ENCODE results near the gene ANO5.

ANO5 gene

DNA sequence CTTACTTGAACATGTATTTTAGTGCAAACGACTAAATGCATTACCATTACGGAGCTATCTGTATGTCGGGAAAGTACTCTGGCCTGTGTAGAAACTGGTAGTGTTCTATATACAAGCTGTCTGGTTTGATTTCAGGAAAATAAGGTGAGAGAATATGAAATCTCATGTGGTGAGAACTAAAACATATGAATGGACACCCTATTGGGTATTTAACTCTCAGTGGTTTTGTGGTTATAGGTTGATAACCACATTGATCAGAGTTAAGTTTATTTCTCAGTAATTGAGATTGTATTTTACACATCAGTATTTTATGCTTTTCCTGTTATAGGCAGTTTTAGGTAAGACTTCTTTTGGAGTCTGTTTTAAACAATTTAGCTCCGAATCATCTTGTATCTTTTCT, 10.4 kb downstream of the ANO5 start:
- H3K9ac ChIP-seq (ENCODE audit: low read depth, low read length) = no peak overlapping the region
- no peak overlapping the region for H3K4me2 ChIP-seq (ENCODE audit: low read length)
- no peaks in the 10 kb centered on the region for H3K27me3 ChIP-seq (ENCODE audit: control insufficient read depth, insufficient read depth, low read length)
- H3K4me3 ChIP-seq (ENCODE audit: low read length) = no peak overlapping the region
- no peaks in the 10 kb centered on the region for H3K4me1 ChIP-seq (ENCODE audit: control insufficient read depth, insufficient read depth, low read length)
- no peaks in the 10 kb centered on the region for H3K9me3 ChIP-seq (replicated peaks; ENCODE audit: low read length)
- H3K36me3 ChIP-seq (ENCODE audit: insufficient read depth, low read length) = no peaks in the 10 kb centered on the region

DNA sequence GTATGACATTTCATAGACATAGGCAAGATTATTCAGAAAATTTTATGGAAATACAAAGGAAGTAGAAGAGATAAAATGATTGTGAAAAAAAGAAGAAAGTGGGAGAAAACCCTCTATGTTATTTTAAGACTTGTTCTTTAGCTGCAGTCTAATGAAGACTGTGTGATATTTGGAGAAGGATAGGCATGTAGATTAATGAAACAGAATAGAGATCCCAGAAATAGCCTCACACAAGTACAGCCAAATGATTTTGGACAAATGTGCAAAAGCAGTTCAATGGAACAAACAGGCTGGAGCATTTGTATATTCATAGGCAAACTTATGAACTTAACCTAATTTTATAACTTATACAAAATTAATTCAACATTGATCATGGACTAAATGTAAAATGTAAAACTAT, 14.3 kb downstream of the ANO5 start:
- H3K4me2 ChIP-seq (ENCODE audit: low read length) = no peak overlapping the region
- no peaks in the 10 kb centered on the region for H3K9me3 ChIP-seq (replicated peaks; ENCODE audit: low read length)
- no peak overlapping the region for H3K4me3 ChIP-seq (ENCODE audit: low read length)
- no peaks in the 10 kb centered on the region for H3K27me3 ChIP-seq (ENCODE audit: control insufficient read depth, insufficient read depth, low read length)
- H3K4me1 ChIP-seq (ENCODE audit: control insufficient read depth, insufficient read depth, low read length) = no peaks in the 10 kb centered on the region
- no peaks in the 10 kb centered on the region for H3K36me3 ChIP-seq (ENCODE audit: insufficient read depth, low read length)
- no peak overlapping the region for H3K9ac ChIP-seq (ENCODE audit: low read depth, low read length)

DNA sequence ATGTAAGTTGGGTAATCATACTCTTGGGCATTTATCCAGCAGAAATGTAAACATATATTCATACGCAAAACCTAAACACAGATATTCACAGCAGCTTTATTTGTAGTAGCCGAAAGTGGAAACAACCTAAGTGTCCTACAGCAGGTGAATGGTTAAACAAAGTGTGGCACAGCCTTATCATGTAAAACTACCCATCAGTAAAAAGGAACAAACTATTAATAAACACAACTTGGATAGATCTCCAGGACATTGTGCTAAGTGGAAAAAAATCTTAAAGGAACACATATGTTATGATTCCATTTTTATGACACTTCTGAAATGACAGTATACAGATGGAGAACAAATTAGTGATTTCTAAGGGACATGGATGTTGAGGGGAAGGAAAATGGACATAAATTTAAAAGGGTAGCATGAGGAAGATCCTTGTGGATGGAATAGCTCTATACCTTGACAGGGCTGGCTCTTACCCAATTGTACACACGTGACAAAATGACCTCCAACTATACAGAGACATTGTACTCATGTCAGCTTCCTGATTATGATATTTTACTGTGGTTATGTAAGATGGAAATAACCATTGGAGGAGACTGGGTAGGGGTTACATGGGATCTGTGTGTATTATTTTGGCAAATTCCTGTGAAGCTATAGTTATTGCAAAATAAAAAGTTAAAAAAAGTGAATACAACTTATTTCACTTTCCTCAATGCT, 15.4 kb downstream of the ANO5 start:
- no peak overlapping the region for H3K4me3 ChIP-seq (ENCODE audit: low read length)
- H3K27me3 ChIP-seq (ENCODE audit: control insufficient read depth, insufficient read depth, low read length) = no peaks in the 10 kb centered on the region
- no peaks in the 10 kb centered on the region for H3K36me3 ChIP-seq (ENCODE audit: insufficient read depth, low read length)
- H3K9me3 ChIP-seq (replicated peaks; ENCODE audit: low read length) = no peaks in the 10 kb centered on the region
- H3K9ac ChIP-seq (ENCODE audit: low read depth, low read length) = no peak overlapping the region
- H3K4me1 ChIP-seq (ENCODE audit: control insufficient read depth, insufficient read depth, low read length) = no peaks in the 10 kb centered on the region
- no peak overlapping the region for H3K4me2 ChIP-seq (ENCODE audit: low read length)

DNA sequence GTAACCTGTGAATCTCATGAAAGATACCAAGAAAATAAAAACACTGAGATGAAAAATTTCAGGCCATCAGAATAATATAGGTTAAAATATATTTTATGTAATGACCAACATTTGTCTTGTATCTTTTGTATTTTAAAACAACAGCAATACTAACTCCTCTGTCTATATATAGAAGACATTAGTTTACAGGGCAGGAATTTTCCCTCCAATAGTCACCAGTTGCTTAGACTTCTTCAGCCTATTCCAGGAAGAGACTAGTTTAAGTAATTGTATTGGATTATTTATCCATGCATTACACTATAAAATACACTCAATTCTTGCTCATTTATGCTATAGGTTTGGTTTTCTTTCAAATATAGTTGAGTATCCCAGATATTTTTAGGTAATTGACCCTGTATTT, 24.1 kb downstream of the ANO5 start:
- no peak overlapping the region for H3K4me2 ChIP-seq (ENCODE audit: low read length)
- H3K4me3 ChIP-seq (ENCODE audit: low read length) = no peak overlapping the region
- no peaks in the 10 kb centered on the region for H3K27me3 ChIP-seq (ENCODE audit: control insufficient read depth, insufficient read depth, low read length)
- no peak overlapping the region for H3K9ac ChIP-seq (ENCODE audit: low read depth, low read length)
- H3K36me3 ChIP-seq (ENCODE audit: insufficient read depth, low read length) = no peaks in the 10 kb centered on the region
- H3K9me3 ChIP-seq (replicated peaks; ENCODE audit: low read length) = no peaks in the 10 kb centered on the region
- no peaks in the 10 kb centered on the region for H3K4me1 ChIP-seq (ENCODE audit: control insufficient read depth, insufficient read depth, low read length)

DNA sequence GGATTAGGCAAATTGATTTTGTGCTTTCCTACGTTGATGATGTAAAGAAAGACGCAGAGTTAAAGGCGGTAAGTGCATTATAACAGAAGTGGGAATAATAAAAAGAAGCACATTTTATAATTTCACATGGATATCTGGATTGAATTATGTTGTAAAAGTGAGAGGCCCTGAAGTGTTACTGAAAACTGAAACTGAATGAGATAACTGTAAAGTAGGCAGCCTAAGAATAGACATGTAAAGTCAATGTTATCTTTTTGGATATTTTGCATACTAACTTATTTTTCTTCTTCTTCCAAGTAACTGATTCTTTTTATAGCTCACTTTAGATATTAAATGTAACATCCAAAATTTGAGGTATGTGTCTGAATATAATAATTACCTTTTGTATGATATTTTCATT, 28.3 kb downstream of the ANO5 start:
- Histone ChIP-seq H3K36me3 (ENCODE audit: insufficient read depth, low read length) (no peaks in the 10 kb centered on the region), H3K4me2 (ENCODE audit: low read length) (no peak overlapping the region), H3K4me1 (ENCODE audit: control insufficient read depth, insufficient read depth, low read length) (no peaks in the 10 kb centered on the region), H3K9ac (ENCODE audit: low read depth, low read length) (no peak overlapping the region), H3K27me3 (ENCODE audit: control insufficient read depth, insufficient read depth, low read length) (no peaks in the 10 kb centered on the region), H3K4me3 (ENCODE audit: low read length) (no peak overlapping the region), H3K9me3 (replicated peaks; ENCODE audit: low read length) (no peaks in the 10 kb centered on the region)

DNA sequence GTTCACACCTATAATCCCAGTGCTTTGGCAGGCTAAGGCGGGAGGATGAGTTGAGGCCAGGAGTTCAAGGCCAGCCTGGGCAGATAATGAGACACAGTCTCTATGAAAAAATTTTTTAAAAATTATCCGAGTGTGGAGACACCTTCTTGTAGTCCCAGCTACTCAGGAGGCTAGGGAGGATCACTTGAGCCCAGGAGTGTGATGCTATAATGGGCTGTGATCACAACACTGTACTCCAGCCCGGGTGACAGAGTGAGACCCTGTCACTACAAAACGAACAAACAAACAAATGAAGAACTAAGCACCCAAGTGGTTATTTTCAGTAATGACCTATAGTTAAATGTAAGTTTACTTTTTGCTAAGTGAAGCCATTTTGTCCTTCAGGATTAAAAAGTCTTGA, 32.3 kb downstream of the ANO5 start:
- H3K4me3 ChIP-seq (ENCODE audit: low read length) = no peak overlapping the region
- H3K9ac ChIP-seq (ENCODE audit: low read depth, low read length) = no peak overlapping the region
- H3K9me3 ChIP-seq (replicated peaks; ENCODE audit: low read length) = no peaks in the 10 kb centered on the region
- H3K4me1 ChIP-seq (ENCODE audit: control insufficient read depth, insufficient read depth, low read length) = no peaks in the 10 kb centered on the region
- H3K27me3 ChIP-seq (ENCODE audit: control insufficient read depth, insufficient read depth, low read length) = no peaks in the 10 kb centered on the region
- H3K36me3 ChIP-seq (ENCODE audit: insufficient read depth, low read length) = no peaks in the 10 kb centered on the region
- H3K4me2 ChIP-seq (ENCODE audit: low read length) = no peak overlapping the region

DNA sequence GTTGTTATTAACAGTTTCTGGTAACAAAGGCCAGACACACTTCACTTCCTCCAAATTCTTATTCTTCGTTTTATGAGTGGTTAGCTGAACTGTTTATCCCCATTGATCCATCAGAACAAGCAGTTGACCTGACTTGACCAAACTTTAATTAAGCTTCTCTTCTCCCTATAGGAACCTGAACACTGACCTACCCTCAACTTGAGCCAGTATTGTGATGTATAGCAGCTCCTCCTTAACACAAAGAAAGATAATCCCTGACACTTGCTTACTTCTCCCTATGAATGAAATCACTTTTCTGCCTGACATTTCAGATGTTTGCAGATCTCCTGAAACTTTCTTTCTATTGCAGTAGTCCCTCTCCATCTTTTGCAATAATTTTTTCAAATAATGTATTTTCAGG, 41.9 kb downstream of the ANO5 start:
- Histone ChIP-seq H3K36me3 (ENCODE audit: insufficient read depth, low read length) (no peaks in the 10 kb centered on the region), H3K9me3 (replicated peaks; ENCODE audit: low read length) (no peaks in the 10 kb centered on the region), H3K27me3 (ENCODE audit: control insufficient read depth, insufficient read depth, low read length) (no peaks in the 10 kb centered on the region), H3K4me1 (ENCODE audit: control insufficient read depth, insufficient read depth, low read length) (no peaks in the 10 kb centered on the region), H3K9ac (ENCODE audit: low read depth, low read length) (no peak overlapping the region), H3K4me3 (ENCODE audit: low read length) (no peak overlapping the region), H3K4me2 (ENCODE audit: low read length) (no peak overlapping the region)

DNA sequence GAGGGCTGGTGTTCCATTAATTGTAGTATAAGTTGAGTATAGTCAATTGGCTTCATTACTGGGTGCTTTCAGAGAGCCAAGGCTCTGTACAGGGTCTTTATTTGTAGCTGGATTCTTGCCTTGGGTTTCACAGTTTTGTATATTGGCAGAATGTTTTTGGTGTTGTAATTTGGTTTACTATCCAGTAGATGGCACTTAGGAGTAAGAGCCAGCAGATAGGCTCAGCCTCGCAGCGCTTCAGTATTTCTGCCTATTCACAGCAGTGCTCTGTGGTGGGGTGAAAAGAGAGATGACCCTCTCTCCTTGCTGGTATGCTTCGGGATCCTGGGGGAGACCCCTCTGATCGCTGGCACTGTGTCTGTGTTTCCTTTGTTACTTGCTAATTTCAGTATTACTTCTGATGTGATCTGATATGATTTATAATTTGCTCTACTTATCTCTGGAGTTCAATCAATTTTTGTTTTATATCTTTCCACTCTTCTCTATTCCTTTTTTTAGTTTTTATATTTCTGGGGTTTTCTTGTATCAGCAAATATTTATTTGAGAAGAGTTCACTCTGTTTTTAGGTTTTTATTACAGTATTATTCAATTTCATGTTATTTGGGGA, 52.2 kb downstream of the ANO5 start:
- H3K4me3 ChIP-seq (ENCODE audit: low read length) = no peak overlapping the region
- H3K4me1 ChIP-seq (ENCODE audit: control insufficient read depth, insufficient read depth, low read length) = no peaks in the 10 kb centered on the region

DNA sequence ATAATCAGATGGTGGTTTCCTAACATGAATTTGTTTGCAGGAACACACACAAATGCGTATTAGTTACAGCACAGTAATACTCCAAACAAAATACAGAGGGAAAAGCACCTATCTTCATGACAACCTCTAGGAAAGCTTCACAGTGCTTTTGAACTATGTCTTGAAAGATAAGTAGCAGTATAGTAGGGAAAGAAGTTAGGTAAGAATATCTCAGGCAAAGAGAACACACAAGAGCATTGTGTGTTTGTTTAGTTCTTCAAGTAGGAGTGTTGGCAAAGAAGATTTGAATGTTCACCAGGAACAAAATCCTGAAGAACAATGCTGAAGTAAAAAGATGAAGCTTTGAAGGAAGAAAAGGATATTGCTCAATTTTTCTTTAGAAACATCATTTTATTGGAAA, 54.1 kb downstream of the ANO5 start:
- H3K36me3 ChIP-seq (ENCODE audit: insufficient read depth, low read length) = no peaks in the 10 kb centered on the region
- H3K9me3 ChIP-seq (replicated peaks; ENCODE audit: low read length) = no peaks in the 10 kb centered on the region
- no peak overlapping the region for H3K4me2 ChIP-seq (ENCODE audit: low read length)
- no peaks in the 10 kb centered on the region for H3K4me1 ChIP-seq (ENCODE audit: control insufficient read depth, insufficient read depth, low read length)
- H3K9ac ChIP-seq (ENCODE audit: low read depth, low read length) = no peak overlapping the region
- peaks cover 6% of the 10 kb centered on the region for H3K27me3 ChIP-seq (ENCODE audit: control insufficient read depth, insufficient read depth, low read length)
- H3K4me3 ChIP-seq (ENCODE audit: low read length) = no peak overlapping the region

More for the DNA sequence above, 52.2 kb downstream of the ANO5 start:
- Histone ChIP-seq H3K9ac (ENCODE audit: low read depth, low read length) (no peak overlapping the region), H3K36me3 (ENCODE audit: insufficient read depth, low read length) (no peaks in the 10 kb centered on the region), H3K27me3 (ENCODE audit: control insufficient read depth, insufficient read depth, low read length) (peaks cover 6% of the 10 kb centered on the region), H3K9me3 (replicated peaks; ENCODE audit: low read length) (no peaks in the 10 kb centered on the region), H3K4me2 (ENCODE audit: low read length) (no peak overlapping the region)

DNA sequence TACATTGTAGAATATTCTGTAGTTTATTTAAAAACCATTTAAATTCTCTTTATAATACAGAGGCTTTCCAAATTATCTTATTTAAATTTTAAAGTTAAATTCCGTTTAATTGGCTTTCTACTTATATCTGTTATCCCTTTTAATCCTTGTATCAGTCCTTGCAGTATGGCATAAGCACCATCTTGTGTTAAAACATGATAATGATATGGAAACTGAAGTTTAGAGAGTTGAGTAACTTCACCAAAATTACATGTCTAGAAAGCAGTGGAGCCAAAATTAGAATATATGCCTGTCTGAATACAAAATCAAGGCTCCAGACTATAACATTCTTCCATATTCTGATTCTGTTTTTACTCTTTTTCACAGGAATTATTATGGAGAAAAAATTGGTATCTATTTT, 57.0 kb downstream of the ANO5 start:
- H3K4me2 ChIP-seq (ENCODE audit: low read length) = no peak overlapping the region
- H3K9me3 ChIP-seq (replicated peaks; ENCODE audit: low read length) = no peaks in the 10 kb centered on the region
- no peaks in the 10 kb centered on the region for H3K36me3 ChIP-seq (ENCODE audit: insufficient read depth, low read length)
- no peak overlapping the region for H3K4me3 ChIP-seq (ENCODE audit: low read length)
- H3K27me3 ChIP-seq (ENCODE audit: control insufficient read depth, insufficient read depth, low read length) = peaks cover 6% of the 10 kb centered on the region
- H3K4me1 ChIP-seq (ENCODE audit: control insufficient read depth, insufficient read depth, low read length) = no peaks in the 10 kb centered on the region
- H3K9ac ChIP-seq (ENCODE audit: low read depth, low read length) = no peak overlapping the region

DNA sequence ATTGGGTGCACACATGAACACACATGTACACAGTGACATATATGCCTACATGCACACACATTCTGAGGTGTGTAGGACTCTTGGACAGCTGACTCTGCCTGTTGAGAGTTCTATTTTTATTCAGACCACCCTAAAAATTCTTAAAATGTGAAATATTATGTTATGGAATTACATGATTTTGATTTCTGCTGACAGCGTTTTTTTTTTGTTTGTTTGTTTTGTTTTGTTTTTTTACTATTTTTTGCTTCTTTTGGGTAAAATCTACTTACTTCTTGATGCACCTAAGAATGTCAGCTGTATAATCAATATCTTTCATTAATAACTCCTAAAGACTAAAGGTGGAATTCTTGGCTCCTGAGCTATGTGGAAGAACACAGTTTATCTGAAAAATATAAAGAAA, 64.0 kb downstream of the ANO5 start:
- H3K9ac ChIP-seq (ENCODE audit: low read depth, low read length) = no peak overlapping the region

DNA sequence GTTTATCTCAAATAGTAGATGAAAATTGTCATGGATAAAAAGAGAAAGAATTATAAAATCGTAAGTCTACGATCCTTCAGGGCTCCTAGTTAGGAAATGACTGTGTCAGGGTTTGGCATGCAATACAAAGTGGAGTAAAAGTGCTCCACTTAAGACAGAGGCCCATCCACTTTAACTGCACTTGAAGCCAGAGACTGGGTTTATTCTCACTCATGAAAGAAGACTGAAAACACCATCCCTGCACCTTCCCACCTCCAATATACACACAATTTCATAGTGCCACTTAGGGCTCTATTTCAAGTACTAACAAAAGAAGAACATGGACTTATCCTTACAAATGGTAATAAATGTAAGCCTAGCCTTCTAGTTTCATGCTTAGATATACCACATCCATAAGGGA, 70.7 kb downstream of the ANO5 start:
- Histone ChIP-seq H3K9me3 (replicated peaks; ENCODE audit: low read length) (no peaks in the 10 kb centered on the region), H3K9ac (ENCODE audit: low read depth, low read length) (no peak overlapping the region), H3K27me3 (ENCODE audit: control insufficient read depth, insufficient read depth, low read length) (no peaks in the 10 kb centered on the region), H3K4me2 (ENCODE audit: low read length) (no peak overlapping the region), H3K36me3 (ENCODE audit: insufficient read depth, low read length) (no peaks in the 10 kb centered on the region), H3K4me1 (ENCODE audit: control insufficient read depth, insufficient read depth, low read length) (no peaks in the 10 kb centered on the region), H3K4me3 (ENCODE audit: low read length) (no peak overlapping the region)

More for the DNA sequence above, 64.0 kb downstream of the ANO5 start:
- Histone ChIP-seq H3K27me3 (ENCODE audit: control insufficient read depth, insufficient read depth, low read length) (no peaks in the 10 kb centered on the region), H3K4me2 (ENCODE audit: low read length) (no peak overlapping the region), H3K4me3 (ENCODE audit: low read length) (no peak overlapping the region), H3K4me1 (ENCODE audit: control insufficient read depth, insufficient read depth, low read length) (no peaks in the 10 kb centered on the region), H3K36me3 (ENCODE audit: insufficient read depth, low read length) (no peaks in the 10 kb centered on the region), H3K9me3 (replicated peaks; ENCODE audit: low read length) (no peaks in the 10 kb centered on the region)

All from skeletal muscle satellite cell (primary cell).